ENCODE measurements around the gene CHRM2.

CHRM2 gene

GRCh38 chr7:136897676-136898075 is 29.2 kb downstream of the CHRM2 start:
- DNase-seq = no peak

- DNase-seq = no peak
These were observed 31.6 kb downstream of the CHRM2 start for GRCh38 chr7:136900005-136900404.

- DNase-seq = no peak
These were observed 42.3 kb downstream of the CHRM2 start for GRCh38 chr7:136910771-136911170.

DNA sequence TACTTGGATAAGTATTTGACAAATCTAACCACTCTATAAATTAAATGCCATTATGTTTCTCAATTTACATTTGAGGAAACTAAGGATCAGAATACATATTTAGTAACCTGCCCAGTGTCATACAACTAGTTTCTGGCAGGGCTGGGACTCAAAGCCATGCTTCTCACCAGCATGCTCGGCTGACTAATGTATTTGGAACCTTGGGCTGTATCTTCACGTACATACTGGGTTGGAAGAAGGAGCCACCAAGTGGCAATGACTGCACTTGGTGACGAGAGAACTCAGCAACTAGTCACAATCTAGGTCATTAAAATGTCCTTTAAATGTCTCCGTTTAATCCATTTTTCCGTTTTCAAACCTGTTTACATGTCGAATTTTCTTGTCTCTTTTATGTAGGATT is 42.9 kb downstream of the CHRM2 start:
- no peak for DNase-seq

DNA sequence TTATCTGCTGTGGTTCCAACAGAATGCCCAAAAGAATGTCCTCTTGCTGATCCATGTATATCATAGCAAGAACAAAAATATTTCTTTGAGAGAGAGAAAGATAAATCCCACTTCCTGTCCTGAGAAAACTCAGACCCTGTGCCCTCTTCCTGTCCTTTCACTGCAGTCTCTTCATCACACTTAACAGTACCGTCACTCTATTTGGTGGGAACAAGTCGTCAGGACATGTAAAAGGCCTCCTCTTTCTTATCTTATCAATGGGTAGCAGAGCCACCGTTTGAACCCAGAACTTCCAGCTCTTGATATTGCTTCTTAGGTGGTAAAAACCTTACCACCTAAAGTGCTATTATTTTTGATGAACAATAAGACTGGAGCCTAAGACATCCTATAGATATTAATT is 43.9 kb downstream of the CHRM2 start:
- DNase-seq = no peak

GRCh38 chr7:136914016-136914415 is 45.6 kb downstream of the CHRM2 start:
- DNase-seq = no peak

DNA sequence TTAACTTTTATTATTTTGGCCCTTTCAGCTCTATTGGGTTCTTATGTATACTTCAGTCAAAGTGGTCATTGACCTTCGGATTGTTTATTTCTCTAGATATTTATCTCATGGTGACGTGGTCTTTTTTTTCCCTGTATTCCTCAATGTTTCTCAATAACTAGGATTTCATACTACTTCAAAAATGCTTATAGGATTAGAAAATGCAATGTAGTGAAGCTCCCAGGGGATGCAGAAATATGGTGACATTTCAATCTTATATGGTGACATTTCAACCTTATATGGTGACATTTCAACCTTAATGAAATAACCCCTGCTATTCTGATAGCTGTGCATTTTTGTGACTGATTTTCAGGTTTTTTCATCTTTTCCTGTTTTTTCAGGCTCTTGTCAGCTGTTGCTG is 51.4 kb downstream of the CHRM2 start:
- no peak for DNase-seq

DNA sequence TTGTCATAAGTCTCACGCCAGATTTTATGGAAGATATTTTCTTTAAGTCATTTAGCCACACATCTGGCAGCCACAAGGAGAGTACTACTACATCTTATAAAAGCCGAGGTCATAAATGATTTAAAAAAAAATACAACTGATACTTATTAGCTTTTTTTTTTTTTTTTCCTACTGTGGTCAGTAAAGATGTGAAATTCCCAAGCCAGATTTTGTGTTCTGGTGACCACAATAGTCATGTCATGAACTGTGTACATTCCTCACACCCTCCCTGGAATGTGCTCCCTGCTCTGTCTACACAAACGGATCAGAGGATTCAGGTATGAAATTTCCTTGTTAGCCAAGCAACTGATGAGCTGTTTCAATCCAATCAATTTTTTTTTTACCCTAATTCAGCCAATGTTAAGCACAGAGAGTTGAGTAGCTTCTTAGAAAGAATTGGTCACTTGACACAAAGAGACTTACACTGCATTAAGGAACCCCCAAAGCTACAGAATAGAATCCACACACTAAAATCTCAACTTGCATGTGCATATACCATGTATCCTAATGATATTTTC is 54.7 kb downstream of the CHRM2 start:
- DNase-seq = no peak

DNA sequence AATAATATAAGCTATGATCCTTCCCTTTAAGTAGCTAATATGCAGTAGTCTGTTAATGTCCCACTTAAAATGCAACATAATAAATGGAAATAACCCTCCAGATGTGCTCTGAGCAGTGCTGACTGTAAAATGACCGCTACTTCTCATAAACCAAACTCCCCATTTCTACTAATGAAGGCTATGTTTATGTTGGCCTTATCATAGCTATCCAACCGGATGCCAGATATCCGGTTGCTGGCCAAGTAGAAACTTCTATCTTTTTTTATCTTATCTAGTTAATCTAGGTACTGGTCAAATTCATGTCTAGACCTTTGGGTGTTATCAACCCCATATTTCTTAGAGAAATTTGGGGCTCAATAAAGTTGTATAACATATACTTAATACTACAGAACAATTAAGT is 56.6 kb downstream of the CHRM2 start:
- no peak for DNase-seq

- no peak for DNase-seq
These were observed 57.1 kb downstream of the CHRM2 start for GRCh38 chr7:136925556-136925955.

DNA sequence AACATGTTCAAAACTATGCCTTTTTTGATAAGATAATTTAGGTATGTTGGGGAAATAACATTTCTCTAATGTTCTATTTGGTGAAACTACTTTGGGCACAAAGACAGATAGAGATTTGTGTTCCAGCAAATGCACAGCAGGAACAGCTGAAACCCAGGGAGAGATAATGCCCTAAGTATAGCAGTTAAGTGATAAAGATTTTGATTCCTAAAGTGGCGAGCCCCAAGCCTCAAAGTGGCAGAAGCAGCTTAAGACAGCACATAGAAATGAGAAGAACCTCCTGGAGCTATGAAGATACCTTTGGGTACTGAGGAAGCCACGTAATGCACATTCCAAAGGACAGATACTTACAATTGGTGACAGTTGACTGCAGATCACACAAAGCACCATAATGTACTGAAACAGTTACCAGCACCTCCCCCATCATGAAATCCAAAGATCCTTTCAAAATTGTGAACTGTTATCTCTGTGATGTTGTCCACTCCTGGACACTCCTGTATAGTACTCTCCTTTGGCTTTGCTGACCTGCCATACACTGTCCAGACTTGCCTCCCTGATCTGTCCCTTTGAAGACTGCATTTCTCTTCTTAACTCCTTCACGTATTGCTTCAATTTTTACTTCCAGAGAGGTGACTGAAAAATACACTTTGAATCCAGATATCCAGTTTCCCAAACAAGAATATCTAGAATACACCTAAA is 62.9 kb downstream of the CHRM2 start:
- DNase-seq = no peak

GRCh38 chr7:136937436-136937835 is 69.0 kb downstream of the CHRM2 start:
- no peak for DNase-seq

- DNase-seq = no peak
These were observed 70.0 kb downstream of the CHRM2 start for GRCh38 chr7:136938476-136938875.

GRCh38 chr7:136940122-136940521 is 71.7 kb downstream of the CHRM2 start:
- no peak for DNase-seq

DNA sequence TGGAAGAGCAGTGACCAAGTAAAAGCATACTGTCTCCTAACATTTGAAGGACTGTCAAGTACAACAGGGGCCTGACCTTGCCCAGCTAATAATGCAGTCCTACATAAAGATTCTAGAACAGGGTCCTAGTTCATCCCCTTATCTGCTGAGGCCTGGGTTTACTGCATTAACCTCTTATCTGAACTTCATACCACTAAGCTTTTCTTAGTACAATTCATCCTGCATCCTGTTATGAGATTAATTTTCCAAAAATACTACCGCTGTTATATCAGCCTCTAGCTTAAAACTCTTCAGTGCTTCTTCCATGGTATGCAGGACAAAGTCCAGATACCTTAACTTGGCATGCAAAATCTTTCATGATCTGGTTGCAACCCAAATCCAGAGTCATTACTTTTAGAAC is 72.5 kb downstream of the CHRM2 start:
- no peak for DNase-seq

- DNase-seq = no peak
These were observed 73.4 kb downstream of the CHRM2 start for GRCh38 chr7:136941816-136942215.

GRCh38 chr7:136942401-136942800 is 73.9 kb downstream of the CHRM2 start:
- DNase-seq = no peak

GRCh38 chr7:136942994-136943393 is 74.5 kb downstream of the CHRM2 start:
- no peak for DNase-seq

DNA sequence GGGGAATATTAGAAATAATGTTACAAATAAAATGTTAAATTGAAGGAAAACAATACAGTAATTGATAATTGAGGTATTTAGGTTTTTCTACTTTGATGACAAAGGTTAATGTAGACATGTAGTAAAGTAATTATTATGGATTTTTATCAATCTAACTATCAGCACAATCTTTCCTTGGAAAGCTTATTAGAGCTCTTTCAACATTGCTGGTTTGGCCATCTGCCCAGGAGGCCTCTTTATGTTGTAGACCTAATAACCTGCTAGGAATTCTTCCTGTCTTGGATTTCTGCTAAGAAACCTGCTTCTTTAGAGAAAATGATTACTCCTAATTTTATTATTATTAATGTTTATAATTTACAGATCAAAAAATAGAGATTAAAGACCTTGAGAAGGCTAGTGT is 78.9 kb downstream of the CHRM2 start:
- no peak for DNase-seq

DNA sequence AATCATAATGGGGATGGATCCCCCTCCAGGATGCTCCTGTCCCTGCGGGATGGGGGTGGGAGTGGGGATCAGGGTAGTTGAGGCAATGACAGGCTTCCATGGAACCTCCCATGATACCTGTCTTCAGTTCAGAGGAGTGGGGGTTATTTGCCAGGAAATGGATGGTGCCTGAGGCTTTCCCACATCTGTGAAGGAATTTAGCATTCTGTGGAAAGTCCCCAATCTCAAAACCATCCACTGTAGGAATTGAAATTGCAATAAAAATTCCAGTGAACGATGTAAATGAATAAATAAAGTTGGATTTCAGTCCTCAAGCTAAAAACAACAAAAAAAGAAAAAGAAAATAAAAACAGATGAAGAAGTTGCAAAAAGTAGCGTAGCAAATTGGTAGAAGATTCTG is 81.9 kb downstream of the CHRM2 start:
- DNase-seq = no peak

GRCh38 chr7:136953386-136953785 is 84.9 kb downstream of the CHRM2 start:
- DNase-seq = no peak

DNA sequence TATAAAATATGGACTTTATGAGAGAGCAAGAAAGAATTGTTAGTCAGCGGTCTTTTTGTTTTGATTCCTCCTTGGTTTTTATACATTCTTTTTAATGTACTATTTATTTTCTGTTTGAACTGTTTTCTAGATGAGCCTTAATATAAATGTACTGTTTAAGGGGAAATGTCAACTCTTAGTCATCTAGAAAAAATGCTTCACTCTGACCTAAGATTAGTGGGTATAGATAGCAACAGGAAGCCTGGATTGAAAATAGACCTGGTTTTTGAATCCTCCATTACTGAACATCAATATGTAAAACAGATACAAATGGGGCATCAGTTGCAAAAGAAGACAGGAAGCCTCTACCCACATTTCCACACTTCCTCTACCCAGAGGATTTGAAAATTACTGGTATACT is 87.8 kb downstream of the CHRM2 start:
- no peak for DNase-seq

DNA sequence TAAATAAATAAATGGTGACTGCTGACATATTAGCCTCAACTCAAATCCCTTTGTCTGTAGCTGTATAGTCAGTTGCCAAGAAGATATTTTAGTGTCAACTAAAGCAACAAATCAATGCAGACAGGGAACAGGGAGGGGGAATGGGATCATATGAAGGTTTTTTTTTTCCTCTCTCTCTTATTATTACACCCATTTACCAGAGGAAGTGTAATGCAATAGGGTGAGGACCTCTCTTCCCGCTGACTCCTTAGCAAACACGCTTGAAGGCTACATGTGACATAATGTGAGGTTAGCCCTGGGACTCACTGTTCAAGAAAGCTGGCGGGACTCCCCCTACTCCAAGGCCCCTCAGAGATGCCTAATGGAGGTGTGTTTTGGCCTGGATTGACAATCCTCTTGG is 88.2 kb downstream of the CHRM2 start:
- no peak for DNase-seq

- DNase-seq = no peak
These were observed 88.9 kb downstream of the CHRM2 start for GRCh38 chr7:136957391-136957790.

DNA sequence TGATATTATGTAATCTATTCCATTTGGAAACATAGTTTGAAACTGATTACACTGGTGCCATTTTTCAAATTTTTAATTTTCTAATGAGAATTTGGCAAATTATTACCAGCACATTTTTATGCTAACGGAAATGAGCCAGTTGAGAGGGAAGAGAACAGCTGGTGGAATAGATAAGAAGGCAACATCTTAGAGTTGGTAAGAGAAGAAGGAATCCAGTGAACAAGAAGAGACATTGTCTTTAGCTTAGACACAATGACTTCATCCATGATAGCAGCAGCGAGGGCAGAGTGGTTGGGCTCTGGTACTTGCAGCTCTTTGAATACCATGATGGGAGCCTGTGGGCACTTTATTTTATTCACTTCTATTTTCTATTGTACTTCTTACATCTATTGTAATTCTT is 89.6 kb downstream of the CHRM2 start:
- no peak for DNase-seq

All from bone marrow (tissue), 2 donors.